HTR-8/SVneo (cell line): ENCODE results near the gene RND1.

Experiments
- DNase-seq: peaks from one replicate; pipeline ENCODE4 v3.0.0; 2011; ENCODE audit warnings: low spot score, mixed read lengths; ENCODE audit not compliant: insufficient read length
- FAIRE-seq: peaks from 2 replicates; lab custom pipeline; 2011; peaks lifted over from hg19 to GRCh38; lab: Jason Lieb, UNC

Gene RND1

GRCh38 chr12:48828841-48829575 lies 36.7 kb downstream of the RND1 start:
- DNase-seq (no peak), FAIRE-seq (no peak)

DNA sequence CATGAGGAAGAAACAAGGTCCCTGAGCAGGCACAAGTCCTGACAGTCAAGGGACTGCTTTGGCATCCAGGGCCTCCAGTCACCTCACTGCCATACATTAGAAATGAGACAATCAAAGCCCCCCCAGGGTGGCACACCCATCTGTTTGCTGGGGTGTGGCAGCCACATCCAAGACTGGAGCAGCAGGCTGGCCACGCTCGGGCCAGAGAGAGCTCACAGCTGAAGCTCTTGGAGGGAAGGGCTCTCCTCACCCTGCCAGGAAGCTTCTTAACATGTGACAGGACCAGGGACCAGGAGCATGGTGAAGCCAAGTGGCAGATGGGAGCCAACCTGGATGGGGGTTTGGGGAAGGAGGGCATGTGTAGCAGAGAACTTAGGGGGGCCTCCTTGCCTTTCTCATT lies 37.4 kb downstream of the RND1 start:
- DNase-seq (no peak), FAIRE-seq (no peak)

DNA sequence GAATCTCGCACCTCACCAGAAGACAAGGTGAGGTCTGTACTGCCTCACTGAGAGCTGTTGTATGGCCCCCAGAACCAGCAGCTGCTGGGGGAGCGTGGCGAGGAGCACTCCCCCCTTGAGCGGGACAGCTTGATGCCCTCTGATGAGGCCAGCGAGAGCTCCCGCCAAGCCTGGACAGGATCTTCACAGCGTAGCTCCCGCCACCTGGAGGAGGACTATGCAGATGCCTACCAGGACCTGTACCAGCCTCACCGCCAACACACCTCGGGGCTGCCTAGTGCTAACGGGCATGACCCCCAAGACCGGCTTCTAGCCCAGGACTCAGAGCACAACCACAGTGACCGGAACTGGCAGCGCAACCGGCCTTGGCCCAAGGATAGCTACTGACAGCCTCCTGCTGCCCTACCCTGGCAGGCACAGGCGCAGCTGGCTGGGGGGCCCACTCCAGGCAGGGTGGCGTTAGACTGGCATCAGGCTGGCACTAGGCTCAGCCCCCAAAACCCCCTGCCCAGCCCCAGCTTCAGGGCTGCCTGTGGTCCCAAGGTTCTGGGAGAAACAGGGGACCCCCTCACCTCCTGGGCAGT lies 38.1 kb downstream of the RND1 start:
- DNase-seq = no peak
- no peak for FAIRE-seq

- FAIRE-seq = no peak
- no peak for DNase-seq
Observed at GRCh38 chr12:48827026-48827425, 38.6 kb downstream of the RND1 start.

GRCh38 chr12:48826209-48826855 lies 39.3 kb downstream of the RND1 start:
- FAIRE-seq (no peak), DNase-seq (no peak)

- DNase-seq (no peak), FAIRE-seq (no peak)
Observed at GRCh38 chr12:48824905-48825304, 40.8 kb downstream of the RND1 start.

- DNase-seq (no peak), FAIRE-seq (no peak)
Observed at GRCh38 chr12:48824112-48824511, 41.6 kb downstream of the RND1 start.

DNA sequence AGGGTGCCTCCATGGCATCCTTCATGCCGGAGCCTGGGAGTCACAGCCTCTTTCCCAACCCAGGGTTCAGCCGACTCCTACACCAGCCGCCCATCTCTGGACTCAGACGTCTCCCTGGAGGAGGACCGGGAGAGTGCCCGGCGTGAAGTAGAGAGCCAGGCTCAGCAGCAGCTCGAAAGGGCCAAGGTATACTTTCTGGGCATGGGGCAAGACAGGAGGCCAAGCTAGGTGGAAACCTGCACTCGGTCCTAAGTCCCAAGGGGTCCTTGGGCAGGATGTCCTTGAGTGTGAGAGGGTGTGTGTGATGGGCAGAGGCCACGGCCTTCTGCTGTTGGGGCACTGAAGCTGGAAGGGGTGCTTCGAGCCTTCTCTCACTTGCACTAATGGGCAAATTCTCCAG lies 42.4 kb downstream of the RND1 start:
- FAIRE-seq (no peak), DNase-seq (no peak)

DNA sequence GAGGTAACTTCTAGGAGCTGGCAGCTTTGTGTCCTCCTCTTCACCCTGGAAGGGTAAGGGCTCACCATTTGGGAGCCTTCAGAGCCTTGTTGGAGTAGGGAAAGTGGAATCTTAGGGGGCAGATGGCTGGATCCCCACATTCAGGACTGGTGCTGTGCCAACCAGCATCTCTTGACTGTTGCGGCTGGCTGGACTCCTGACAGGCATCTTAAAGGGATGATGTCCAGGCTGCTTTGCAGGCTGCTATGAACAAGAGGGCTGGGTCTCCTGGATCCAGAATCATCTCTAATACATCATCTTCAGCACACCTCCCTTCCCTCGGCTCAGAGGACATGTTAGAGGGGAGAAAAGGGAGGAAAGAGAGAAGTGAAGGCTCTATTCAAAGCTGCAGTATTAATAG lies 43.0 kb downstream of the RND1 start:
- DNase-seq = no peak
- no peak for FAIRE-seq

DNA sequence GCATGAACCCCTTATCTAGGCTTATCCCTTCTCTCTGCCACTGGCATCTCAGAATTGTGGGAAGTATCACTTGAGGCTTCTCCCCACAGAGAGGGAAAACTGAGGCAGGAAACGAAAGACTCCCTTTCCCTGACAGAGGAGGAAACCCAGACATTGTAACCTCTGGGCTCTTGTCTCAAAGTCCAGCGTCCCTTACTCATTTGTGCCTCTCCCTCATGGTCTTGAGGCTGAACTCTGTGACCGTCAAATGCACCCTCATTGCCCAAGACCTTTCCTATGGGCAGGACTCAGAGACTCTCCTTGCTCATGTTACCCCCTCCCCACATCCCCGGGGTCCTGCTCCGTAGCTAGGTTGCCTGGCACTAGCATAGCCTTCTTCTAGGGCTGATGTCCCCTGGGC lies 43.5 kb downstream of the RND1 start:
- DNase-seq (no peak), FAIRE-seq (no peak)

GRCh38 chr12:48819986-48820725 lies 45.5 kb downstream of the RND1 start:
- no peak for FAIRE-seq
- no peak for DNase-seq

DNA sequence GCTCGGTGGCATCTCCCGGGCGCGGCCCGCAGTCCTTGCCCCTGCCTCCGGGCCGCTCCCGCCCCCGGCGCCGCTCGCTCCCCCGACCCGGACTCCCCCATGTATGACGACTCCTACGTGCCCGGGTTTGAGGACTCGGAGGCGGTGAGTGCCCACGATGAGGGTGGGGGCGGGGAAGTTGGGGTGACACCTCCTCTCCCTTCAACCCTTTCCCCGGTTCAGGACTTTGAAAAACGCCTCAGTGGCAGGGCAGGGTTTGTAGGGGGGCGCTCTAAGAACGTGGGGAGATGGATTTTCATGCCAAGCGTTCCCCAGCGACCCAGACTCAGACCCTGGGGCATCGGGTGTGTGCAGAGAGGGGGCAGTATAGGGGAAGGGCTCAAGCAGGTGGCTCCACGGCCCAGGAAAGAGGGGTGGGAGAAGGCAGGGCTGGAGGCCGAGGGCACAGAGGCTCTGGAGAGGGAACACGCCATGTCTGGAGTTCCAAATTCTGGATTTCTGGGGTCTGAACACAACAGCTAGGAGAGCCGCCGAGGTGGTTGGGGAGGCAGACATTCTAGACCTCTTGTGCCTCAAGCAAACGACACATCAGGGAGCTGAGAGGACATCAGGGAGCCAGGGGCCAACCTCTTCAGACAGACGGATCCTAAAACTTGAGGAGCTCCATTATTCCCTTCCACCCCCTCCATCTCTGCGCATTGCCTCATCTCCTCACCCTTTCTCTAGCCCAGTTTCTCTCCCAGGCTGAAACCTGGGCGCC lies 46.7 kb downstream of the RND1 start:
- FAIRE-seq = no peak
- DNase-seq = no peak

- DNase-seq (peak; percentile 67), FAIRE-seq (no peak)
Observed at GRCh38 chr12:48817873-48818830, 47.5 kb downstream of the RND1 start, which contains the start of gene CACNB3. TSS of gene CACNB3 (plus strand) at chr12:48818496. CDS start at chr12:48818930, 434 bp downstream.

DNA sequence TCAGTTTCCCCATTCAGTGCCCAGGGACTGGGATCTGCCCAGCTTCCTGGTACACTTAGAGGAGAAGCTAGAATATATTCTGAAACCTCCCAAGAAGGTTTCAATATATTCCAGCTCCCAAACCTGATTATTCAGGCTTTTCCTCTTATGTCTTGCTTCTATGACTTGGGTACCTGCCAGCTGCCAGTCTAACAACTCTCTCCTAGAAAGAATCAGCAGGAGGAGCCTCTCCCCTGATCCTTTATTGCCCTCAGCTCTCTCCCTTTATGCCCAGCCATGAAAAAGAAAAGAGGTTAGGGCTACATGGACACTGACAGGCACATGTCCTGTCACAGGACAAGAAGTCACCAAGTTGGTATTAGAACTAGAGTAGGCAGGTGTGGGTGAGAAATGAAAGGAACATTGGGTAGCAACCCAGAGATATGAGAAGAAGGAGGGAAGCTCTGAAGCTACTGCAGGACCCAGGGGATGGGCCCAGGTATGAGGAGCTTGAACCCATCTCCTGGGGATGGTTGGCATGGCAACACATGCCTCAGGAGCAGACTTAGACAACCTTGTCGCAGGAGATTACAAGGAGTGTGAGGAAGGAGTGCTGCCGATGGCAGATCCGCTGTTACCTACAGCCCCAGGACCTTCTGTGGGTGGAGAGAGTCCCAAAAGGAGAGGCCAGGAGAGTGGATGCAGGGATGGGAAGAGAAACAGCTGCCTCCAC lies 49.4 kb downstream of the RND1 start:
- no peak for FAIRE-seq
- no peak for DNase-seq

DNA sequence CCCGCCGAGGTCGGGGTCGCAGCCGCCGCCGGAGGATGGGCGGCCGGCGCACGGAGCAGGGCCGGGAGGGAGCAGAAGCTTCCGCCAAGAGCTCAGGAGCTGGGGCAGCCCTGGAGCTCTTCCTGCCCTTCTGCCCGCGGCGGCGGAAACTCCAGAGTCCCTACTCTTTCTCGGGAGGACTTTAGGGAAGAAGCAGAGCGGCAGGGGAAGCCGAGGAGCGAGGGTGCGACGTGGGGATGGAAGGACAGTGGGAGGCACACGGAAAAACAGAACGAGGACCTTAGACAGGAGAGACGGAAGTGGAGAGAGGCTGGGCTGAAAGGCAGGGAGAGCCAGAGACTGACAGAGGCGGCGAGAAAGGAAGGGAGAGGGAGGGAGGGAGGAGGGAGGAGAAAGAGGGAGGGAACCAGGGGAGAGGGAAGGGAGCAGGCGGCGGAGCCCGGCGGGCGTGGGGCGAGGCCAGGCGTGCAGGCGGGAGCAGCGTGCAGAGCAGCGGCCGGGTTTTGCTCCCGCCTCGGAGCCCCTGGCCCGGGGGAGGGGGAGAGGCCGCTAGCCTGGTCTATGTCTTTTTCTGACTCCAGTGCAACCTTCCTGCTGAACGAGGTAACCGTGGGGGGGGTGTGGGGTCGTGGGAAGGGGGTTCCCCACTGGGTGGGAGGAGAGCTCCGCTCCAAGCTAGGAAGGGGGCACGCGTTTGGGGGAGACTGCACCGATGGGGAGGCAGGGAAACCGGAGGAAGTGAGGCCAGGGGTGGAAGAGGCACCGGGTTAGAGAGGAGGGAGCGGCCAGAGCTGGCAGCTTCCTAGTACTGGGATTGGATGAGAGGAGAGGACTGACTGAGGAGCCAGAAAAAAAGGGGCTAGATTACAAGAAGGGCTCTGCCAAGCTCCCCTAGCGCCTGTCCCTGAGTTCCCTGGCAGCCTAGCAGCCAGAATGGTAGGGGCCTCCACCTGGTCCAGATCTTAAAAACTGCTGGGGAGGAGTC lies 50.3 kb downstream of the RND1 start:
- DNase-seq = peak; percentile 69
- FAIRE-seq = peak; percentile 93

DNA sequence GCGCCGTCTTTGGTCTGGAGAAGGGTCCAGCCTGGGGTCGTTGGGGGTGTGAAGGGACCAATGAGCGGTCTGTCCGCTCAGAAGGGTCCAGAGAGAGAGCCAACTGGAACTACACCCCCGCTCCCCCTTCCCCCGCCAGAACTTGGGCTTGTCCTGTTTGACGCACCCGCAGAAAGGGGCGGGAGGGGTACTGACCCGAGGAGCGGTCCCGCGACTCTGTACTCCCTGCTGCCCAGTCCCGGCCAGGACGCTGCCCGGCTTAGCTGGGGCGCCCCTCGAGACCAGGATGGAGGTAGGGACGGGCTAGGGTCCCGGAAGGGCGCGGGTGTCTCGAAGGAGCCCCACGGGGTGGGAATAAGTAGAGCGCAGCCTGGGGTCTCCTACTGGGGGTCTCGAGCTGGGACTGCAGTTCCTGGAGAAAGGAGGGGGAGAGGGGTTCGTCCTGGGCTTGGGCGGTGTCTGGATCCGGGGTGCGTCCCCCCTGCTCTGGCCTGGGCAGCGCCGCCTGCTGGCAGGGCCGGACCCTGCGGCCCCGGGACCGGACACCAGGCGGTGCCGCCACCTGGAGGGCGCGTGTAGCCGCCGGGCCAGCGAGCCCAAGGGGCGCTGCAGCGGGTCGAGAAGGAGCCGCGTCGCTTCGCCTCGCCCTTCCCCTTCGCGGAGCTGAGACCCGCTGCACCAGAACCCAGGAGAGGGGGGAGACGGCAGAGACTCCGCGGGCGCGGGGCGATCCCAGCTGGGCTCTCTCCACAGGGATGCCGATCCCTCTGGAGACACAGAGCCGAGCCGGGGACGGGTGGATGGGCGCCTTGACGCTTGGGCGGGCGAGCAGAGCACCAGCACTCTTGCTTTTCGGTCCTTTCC lies 51.2 kb downstream of the RND1 start:
- peak; percentile 88 for FAIRE-seq
- DNase-seq = peak; percentile 85
